DMS53 (cell line): Measurements from ENCODE around the gene TAC4.
"Not testable (repeated sequence)": the region's sequence is repeated elsewhere in the genome, so short reads cannot be mapped to it uniquely, and the experiment has no call there.

Source experiments
- DNase-seq: peaks from one replicate; lab custom pipeline; 2025; lab: John Stamatoyannopoulos, UW

The TAC4 gene

GRCh38 chr17:49842371-49842770 is 5.5 kb downstream of the TAC4 start:
- DNase-seq: no peak

- no peak for DNase-seq
These were observed 6.3 kb downstream of the TAC4 start for GRCh38 chr17:49841548-49841947.

DNA sequence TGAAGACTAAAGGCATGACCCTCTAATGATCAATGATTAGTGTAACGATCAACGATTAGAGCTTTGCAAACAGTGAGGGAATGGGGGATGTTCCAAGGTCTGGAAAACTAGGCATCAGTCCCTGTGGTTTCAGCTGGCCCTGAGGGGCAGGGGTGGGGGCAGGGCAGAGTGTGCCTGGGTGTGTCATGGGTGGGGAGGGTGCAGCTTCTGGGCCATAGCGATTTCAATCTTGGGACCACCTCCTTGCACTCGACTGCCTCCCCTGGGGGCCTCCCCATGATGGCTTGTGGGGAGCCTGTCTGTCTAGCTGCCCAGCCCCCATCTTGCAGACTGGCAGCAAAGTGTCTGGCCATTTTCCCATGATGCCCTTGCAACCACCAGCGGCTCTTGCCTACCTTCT is 8.4 kb downstream of the TAC4 start:
- no peak for DNase-seq

- DNase-seq: peak; percentile 71
These were observed 11.5 kb downstream of the TAC4 start for GRCh38 chr17:49836111-49837030.

GRCh38 chr17:49835472-49835871 is 12.4 kb downstream of the TAC4 start:
- peak; percentile 45 for DNase-seq

GRCh38 chr17:49834118-49834743 is 13.6 kb downstream of the TAC4 start:
- no peak for DNase-seq

- no peak for DNase-seq
These were observed 14.8 kb downstream of the TAC4 start for GRCh38 chr17:49832840-49833599.

GRCh38 chr17:49830605-49831004 is 17.3 kb downstream of the TAC4 start:
- no peak for DNase-seq

- DNase-seq: no peak
These were observed 18.8 kb downstream of the TAC4 start for GRCh38 chr17:49829026-49829425.

- DNase-seq: not testable (repeated sequence)
These were observed 19.5 kb downstream of the TAC4 start for GRCh38 chr17:49828325-49828724.

GRCh38 chr17:49825645-49826044 is 22.2 kb downstream of the TAC4 start:
- no peak for DNase-seq

DNA sequence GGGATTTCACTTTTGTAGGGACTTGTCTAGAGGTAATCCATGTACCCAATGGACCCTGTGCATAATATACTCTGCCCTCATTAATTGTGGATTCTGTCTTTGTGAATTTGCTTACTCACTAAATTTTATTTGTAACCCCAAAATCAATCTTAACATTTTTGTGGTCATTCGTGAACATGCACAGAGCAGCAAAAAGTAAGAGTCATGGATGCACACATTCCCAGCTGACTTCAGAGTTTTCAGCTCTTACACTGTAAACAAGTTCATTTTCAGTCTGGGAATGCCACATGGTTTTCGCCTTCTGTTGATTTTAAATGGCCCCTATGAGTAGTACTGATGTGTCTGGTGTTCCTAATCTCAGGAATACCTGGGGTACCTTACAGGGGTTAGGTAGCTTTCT is 24.3 kb downstream of the TAC4 start:
- no peak for DNase-seq

GRCh38 chr17:49822829-49823228 is 25.0 kb downstream of the TAC4 start:
- DNase-seq: no peak

- peak; percentile 67 for DNase-seq
These were observed 26.0 kb downstream of the TAC4 start for GRCh38 chr17:49821916-49822315.

DNA sequence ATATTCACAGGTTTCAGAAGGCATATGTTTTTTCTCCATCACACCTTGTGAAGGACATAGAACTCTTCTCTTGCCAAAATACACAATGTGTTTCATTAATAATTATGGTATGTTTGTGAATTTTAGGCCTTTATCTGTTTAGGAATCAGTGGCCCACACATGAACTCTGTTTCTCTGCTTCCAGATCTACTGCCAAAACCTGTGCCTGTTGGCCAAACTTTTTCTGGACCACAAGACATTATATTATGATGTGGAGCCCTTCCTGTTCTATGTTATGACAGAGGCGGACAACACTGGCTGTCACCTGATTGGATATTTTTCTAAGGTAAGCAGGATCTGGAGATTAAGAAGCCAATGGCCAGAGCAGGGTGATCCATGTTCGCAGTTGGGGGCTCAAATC is 26.4 kb downstream of the TAC4 start:
- DNase-seq: no peak

DNA sequence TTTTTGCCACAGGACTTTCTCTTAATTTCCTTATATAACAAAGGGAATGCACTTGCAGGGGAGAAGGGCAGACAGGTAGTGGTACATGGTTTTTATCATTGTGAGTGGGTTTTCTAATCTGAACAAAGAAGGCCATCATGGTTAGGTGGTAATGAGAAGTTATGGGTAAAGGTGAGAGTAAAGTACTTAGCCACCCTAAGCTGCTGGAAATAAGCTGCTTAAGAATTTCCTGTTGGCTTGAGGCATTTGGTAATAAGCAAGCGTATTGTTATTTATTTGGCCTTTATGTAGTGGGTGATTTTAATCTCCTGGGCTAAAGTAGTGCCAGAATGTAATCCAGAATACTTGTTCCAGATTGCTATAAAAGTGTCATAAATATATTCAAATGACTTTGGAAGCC is 27.1 kb downstream of the TAC4 start:
- no peak for DNase-seq

DNA sequence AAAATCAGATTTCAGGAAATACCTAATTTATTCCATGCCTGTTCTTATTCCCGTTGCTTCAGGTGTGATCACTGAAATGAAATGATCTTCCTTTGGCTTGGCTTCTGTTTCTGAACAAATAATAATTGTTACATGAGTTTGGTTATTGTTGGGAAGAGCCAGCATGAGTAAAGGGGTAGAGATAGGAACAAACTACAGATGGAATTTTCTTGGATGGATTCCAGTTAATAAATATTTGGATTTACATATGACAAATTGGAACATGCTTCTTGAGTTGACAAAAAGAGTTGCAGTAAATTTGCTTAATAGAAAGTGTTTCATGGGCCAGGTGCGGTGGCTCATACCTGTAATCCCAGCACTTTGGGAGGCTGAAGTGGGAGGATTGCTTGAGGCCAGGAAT is 28.2 kb downstream of the TAC4 start:
- no peak for DNase-seq

DNA sequence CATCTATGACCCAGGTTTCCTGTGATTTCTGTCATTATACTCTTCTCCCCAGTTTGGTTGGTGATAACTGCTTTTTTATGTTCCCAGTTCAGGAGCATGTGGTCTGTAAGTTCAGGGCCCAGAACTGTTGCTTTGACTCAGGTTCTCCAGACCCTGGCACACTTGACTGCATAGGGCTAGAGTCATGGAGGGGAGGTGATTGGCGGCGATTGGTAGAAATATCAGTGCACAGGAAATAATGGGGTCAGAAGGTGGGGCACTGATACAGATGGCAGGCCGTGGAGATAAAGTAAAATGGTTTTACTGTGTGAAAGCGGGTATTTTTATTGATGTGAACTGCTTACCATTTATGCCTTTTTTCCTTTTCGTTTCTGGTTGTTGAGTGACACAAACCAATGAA is 28.7 kb downstream of the TAC4 start:
- no peak for DNase-seq

GRCh38 chr17:49817993-49818392 is 29.9 kb downstream of the TAC4 start:
- DNase-seq: no peak

GRCh38 chr17:49815761-49816281 is 32.0 kb downstream of the TAC4 start:
- DNase-seq: no peak

- no peak for DNase-seq
These were observed 32.9 kb downstream of the TAC4 start for GRCh38 chr17:49814781-49815529.

DNA sequence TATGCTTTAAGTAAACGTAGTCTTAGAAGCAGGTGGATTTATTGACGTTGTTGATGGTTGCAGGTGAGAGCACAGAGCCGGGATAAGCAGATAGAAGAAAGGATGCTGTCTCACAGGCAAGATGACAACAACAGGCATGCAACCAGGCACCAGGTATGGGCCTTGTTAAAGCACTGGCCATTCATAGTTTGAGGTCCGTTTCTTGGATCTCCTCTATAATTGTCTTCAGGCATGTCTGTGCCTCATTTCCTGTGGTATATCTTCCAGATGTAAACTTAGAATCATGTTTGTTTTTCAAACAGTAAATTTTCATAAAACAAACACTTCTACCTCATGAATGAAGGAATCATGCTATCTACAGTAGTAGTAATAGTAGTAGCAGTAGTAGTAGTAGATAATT is 38.8 kb downstream of the TAC4 start:
- no peak for DNase-seq
